ENCODE data around the gene EPN2.

GRCh38 chr17:19372439-19372838, 135.3 kb downstream of the EPN2 start:
- TF ChIP-seq, protein P1, sequence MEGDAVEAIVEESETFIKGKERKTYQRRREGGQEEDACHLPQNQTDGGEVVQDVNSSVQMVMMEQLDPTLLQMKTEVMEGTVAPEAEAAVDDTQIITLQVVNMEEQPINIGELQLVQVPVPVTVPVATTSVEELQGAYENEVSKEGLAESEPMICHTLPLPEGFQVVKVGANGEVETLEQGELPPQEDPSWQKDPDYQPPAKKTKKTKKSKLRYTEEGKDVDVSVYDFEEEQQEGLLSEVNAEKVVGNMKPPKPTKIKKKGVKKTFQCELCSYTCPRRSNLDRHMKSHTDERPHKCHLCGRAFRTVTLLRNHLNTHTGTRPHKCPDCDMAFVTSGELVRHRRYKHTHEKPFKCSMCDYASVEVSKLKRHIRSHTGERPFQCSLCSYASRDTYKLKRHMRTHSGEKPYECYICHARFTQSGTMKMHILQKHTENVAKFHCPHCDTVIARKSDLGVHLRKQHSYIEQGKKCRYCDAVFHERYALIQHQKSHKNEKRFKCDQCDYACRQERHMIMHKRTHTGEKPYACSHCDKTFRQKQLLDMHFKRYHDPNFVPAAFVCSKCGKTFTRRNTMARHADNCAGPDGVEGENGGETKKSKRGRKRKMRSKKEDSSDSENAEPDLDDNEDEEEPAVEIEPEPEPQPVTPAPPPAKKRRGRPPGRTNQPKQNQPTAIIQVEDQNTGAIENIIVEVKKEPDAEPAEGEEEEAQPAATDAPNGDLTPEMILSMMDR (conservative IDR thresholded peaks at IDR 0.05) = no peak
- TF ChIP-seq EZH2 (IDR thresholded peaks at IDR 0.05; ENCODE audit: low read depth) = no peak

Data from PC-9 (cell line).